GM12878 (cell line): ENCODE measurements around the gene EXOC4. TPM values are rescaled to one million over a fixed set of nuclear protein-coding genes. Genes with fewer than 3 reads are reported as not detected.

Experiments
- ATAC-seq: fragments of 200-7000 bp; cut with Tn5 transposase; 3 replicates; pipeline ENCODE4 v1.9.1; 2020; ENCODE audit warnings: mild to moderate bottlenecking, moderate library complexity
- BruUV-seq: library from RNA; stranded (reverse); fragments of 400-500 nt; replicated peaks from 2 replicates; lab custom pipeline; 2021; lab: Mats Ljungman, UMichigan
- CTCF ChIA-PET: fragments of 300-600 bp; sonication (Branson Sonifier 250); formaldehyde crosslinking; extraction: SDS; loops from one replicate; lab custom pipeline; 2021; ENCODE audit warnings: inconsistent platforms; lab: Yijun Ruan, JAX
- POLR2A ChIA-PET: fragments of 350-600 bp; formaldehyde crosslinking; extraction: SDS; loops from one replicate; lab custom pipeline; 2021; ENCODE audit warnings: inconsistent platforms; lab: Charles Lee
- RAD21 ChIA-PET: fragments of 300-600 bp; sonication (Branson Sonifier 250); formaldehyde crosslinking; loops from one replicate; lab custom pipeline; 2023; ENCODE audit warnings: antibody characterized with exemption; ENCODE audit not compliant: unreplicated experiment; lab: Charles Lee
- SMC1A ChIA-PET: fragments of 300-600 bp; sonication (Branson Sonifier 250); formaldehyde crosslinking; loops from one replicate; lab custom pipeline; 2023; ENCODE audit not compliant: unreplicated experiment, uncharacterized antibody; lab: Charles Lee
- DNase-seq: peaks from one replicate; pipeline ENCODE4 v3.0.0-alpha.2; 2011; ENCODE audit warnings: low read depth, low spot score
- FAIRE-seq: peaks from 3 replicates; lab custom pipeline; 2011; peaks lifted over from hg19 to GRCh38; lab: Jason Lieb, UNC
- H2AFZ ChIP-seq: 2 replicates; pipeline ENCODE4 v1.6.0; 2011; ENCODE audit warnings: low read depth, low read length, control low read depth; ENCODE audit not compliant: control insufficient read depth
- H3K27ac ChIP-seq: 2 replicates; pipeline ENCODE4 v1.5.1; 2011; ENCODE audit warnings: control low read depth; ENCODE audit not compliant: control insufficient read depth, insufficient read depth
- H3K27me3 ChIP-seq, 2 experiments: replicated peaks in 1 of 2; 2 replicates each; pipeline versions ENCODE4 v1.6.0 to v1.6.1; 2011; ENCODE audit warnings: low read length in 1 of 2; ENCODE audit not compliant: control insufficient read depth in 2 of 2, insufficient read depth in 2 of 2
- H3K36me3 ChIP-seq, 2 experiments: 2 replicates each; pipeline ENCODE4 v1.5.1; 2011; ENCODE audit warnings: low read length in 1 of 2; ENCODE audit not compliant: control insufficient read depth in 2 of 2, insufficient read depth in 2 of 2
- H3K4me1 ChIP-seq: 2 replicates; pipeline ENCODE4 v1.6.1; 2011; ENCODE audit warnings: mild to moderate bottlenecking, low read length, moderate library complexity, mixed read lengths; ENCODE audit not compliant: control insufficient read depth, insufficient read depth
- H3K4me2 ChIP-seq: 2 replicates; pipeline ENCODE4 v1.6.0; 2011; ENCODE audit warnings: control low read depth; ENCODE audit not compliant: control insufficient read depth, insufficient read depth
- H3K4me3 ChIP-seq: fragments of 200-600 bp; sonication (generic); 2 replicates; pipeline ENCODE4 v1.5.1; 2016
- H3K79me2 ChIP-seq: 2 replicates; pipeline ENCODE4 v1.6.0; 2011; ENCODE audit warnings: low read length; ENCODE audit not compliant: control insufficient read depth, insufficient read depth
- H3K9ac ChIP-seq: 2 replicates; pipeline ENCODE4 v1.8.0; 2011; ENCODE audit warnings: low read length, control low read depth, mixed read lengths; ENCODE audit not compliant: control insufficient read depth, insufficient read depth
- H3K9me3 ChIP-seq: replicated peaks from 3 replicates; pipeline ENCODE4 v1.5.1; 2011; ENCODE audit warnings: mild to moderate bottlenecking, low read length; ENCODE audit not compliant: control insufficient read depth, insufficient read depth
- H4K20me1 ChIP-seq: 2 replicates; pipeline ENCODE4 v1.6.0; 2011; ENCODE audit not compliant: control insufficient read depth, insufficient read depth
- MYB ChIP-seq: fragments of 150-350 bp; IDR thresholded peaks from 2 replicates; pipeline ENCODE4 v1.6.1; 2014; ENCODE audit warnings: mild to moderate bottlenecking, low read depth, low read length, borderline replicate concordance
- MYC ChIP-seq: IDR thresholded peaks from 2 replicates; pipeline ENCODE4 v1.6.1; 2011; ENCODE audit warnings: mild to moderate bottlenecking, low read length, moderate library complexity, inconsistent platforms; ENCODE audit not compliant: insufficient read depth, insufficient replicate concordance, insufficient read length, severe bottlenecking
- PAX5 ChIP-seq: IDR thresholded peaks from 2 replicates; pipeline ENCODE4 v1.6.1; 2011; ENCODE audit warnings: low read depth, low read length, borderline replicate concordance
- POU2F2 ChIP-seq: IDR thresholded peaks from 3 replicates; pipeline ENCODE4 v1.6.1; 2011; ENCODE audit warnings: low read depth, mild to moderate bottlenecking, low read length, borderline replicate concordance
- RBBP5 ChIP-seq: fragments of 200-600 bp; sonication (generic); conservative IDR thresholded peaks from 2 replicates; pipeline ENCODE4 v1.6.1; 2016
- SMC3 ChIP-seq: IDR thresholded peaks from 2 replicates; pipeline ENCODE4 v1.6.1; 2011; ENCODE audit warnings: low read length, improper control_type of control experiment, borderline replicate concordance
- WRNIP1 ChIP-seq: IDR thresholded peaks from 2 replicates; pipeline ENCODE4 v1.6.1; 2011; ENCODE audit warnings: low read depth, low read length, improper control_type of control experiment, borderline replicate concordance
- WGBS: methylation state at CpG from one replicate; pipeline ENCODE4 v1.1.6; 2016; ENCODE audit warnings: low lambda C conversion rate; ENCODE audit not compliant: insufficient replicate concordance, insufficient coverage; ENCODE audit errors: missing lambda C conversion rate; 5-methylcytosine and 5-hydroxymethylcytosine counted together
- in situ Hi-C: fragments of 300-500 bp; cut with MboI; formaldehyde crosslinking; loops from 9 replicates; pipeline ENCODE4 v1.14.3; 2018; ENCODE audit warnings: mixed read lengths
- intact Hi-C: fragments of 100-400 bp; cut with micrococcal nuclease; formaldehyde crosslinking; loops from one replicate; pipeline ENCODE4 v1.14.2; 2022; ENCODE audit not compliant: unreplicated experiment
- polyA plus RNA-seq, 11 experiments: library from polyadenylated mRNA; depleted of rRNA in 4 of 11; unstranded in 6 of 11; stranded (reverse) in 5 of 11; fragments of >200 nt; fragmentation: Nextera tagmentation in 4 of 11; fragmentation: Illumina TruSeq in 1 of 11; extraction: Ambion mirVana in 4 of 11; extraction: Trizol in 1 of 11; gene quantifications; 1 replicate in 1 of 11; 2 replicates in 10 of 11; pipeline versions ENCODE4 v1.2.1 to v1.2.3, GENCODE V29; 2011 to 2016; ENCODE audit warnings: inconsistent platforms in 2 of 11, missing spikeins in 2 of 11, low read depth in 1 of 11
- total RNA-seq, 4 experiments: library from RNA; depleted of rRNA in 3 of 4; stranded (reverse); fragments of >200 nt in 3 of 4; fragmentation: Illumina TruSeq in 1 of 4; extraction: Trizol in 1 of 4; gene quantifications; 2 replicates each; pipeline versions ENCODE4 v1.2.1 to v1.2.3, GENCODE V29; 2013 to 2021
- TF ChIP-seq, protein P1 (sequence below): IDR thresholded peaks from 2 replicates; pipeline ENCODE4 v1.6.1; 2011; ENCODE audit warnings: borderline replicate concordance, low read depth, mild to moderate bottlenecking, moderate library complexity, mixed read lengths, low read length; ENCODE audit not compliant: insufficient read depth; ENCODE audit errors: extremely low read length

Gene EXOC4
- total and polyA plus RNA-seq, 10 of the 15 experiments (the other 5 are each of a cell fraction or from before 2014, with no cell fraction given) = 13.2 to 44.5 (median 29.6) TPM

GRCh38 chr7:133517766-133518165, 264.9 kb downstream of the EXOC4 start:
- Histone ChIP-seq H3K9ac (no peak overlapping the region), H3K4me2 (no peak overlapping the region), H3K9me3 (no peaks in the 10 kb centered on the region), H4K20me1 (no peaks in the 10 kb centered on the region), H2AFZ (no peak overlapping the region), H3K79me2 (no peaks in the 10 kb centered on the region), H3K4me3 (no peak overlapping the region), H3K27ac (no peak overlapping the region), H3K36me3 (no peaks in the 10 kb centered on the region), H3K27me3 (no peaks in the 10 kb centered on the region), H3K4me1 (no peaks in the 10 kb centered on the region)
- CTCF ChIA-PET = no interaction called here
- POLR2A ChIA-PET = no interaction called here
- in situ Hi-C loops = no loop called here
- 78% methylated on average over 4 of the region's 4 CpGs for WGBS
- TF ChIP-seq RBBP5 = no peak
- no peak for TF ChIP-seq POU2F2
- no peak for TF ChIP-seq PAX5
- TF ChIP-seq, protein P1, sequence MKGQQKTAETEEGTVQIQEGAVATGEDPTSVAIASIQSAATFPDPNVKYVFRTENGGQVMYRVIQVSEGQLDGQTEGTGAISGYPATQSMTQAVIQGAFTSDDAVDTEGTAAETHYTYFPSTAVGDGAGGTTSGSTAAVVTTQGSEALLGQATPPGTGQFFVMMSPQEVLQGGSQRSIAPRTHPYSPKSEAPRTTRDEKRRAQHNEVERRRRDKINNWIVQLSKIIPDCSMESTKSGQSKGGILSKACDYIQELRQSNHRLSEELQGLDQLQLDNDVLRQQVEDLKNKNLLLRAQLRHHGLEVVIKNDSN = no peak
- TF ChIP-seq MYC = no peak
- TF ChIP-seq SMC3 = no peak
- no peak for TF ChIP-seq MYB
- no peak for TF ChIP-seq WRNIP1
- RAD21 ChIA-PET = no interaction called here
- BruUV-seq = no TSS peak
- DNase-seq (no peak), ATAC-seq (no peak), FAIRE-seq (no peak)
- SMC1A ChIA-PET = no interaction called here
- intact Hi-C loops = no loop called here
